SK-MEL-5 (cell line): Measurements from ENCODE around the gene ITGA8. TPM values are rescaled to one million over a fixed set of nuclear protein-coding genes. Genes with fewer than 3 reads are reported as not detected.

Experiments used
- DNase-seq: peaks from one replicate; pipeline ENCODE4 v3.0.0-alpha.2; 2016; ENCODE audit warnings: low read depth, low spot score
- in situ Hi-C: cut with HindIII; loops from 2 replicates; pipeline ENCODE4 v1.10.0; 2016; ENCODE audit warnings: low sequenced_read_pairs, high pct_unique_total_duplicates, low pct_unique_long_range_greater_than_20kb
- total RNA-seq: library from RNA; depleted of rRNA; stranded (reverse); fragments of >200 nt; shearing (Covaris generic); gene quantifications from 2 replicates; pipeline ENCODE4 v1.2.3, GENCODE V29; 2014; rRNA removed

ITGA8 gene
- total RNA-seq, 1 experiment from 2014 or later = not detected

GRCh38 chr10:15472431-15473395 lies 247.0 kb downstream of the ITGA8 start:
- in situ Hi-C loops = no loop called here
- no peak for DNase-seq

- no peak for DNase-seq
- in situ Hi-C loops = no loop called here
Observed at GRCh38 chr10:15472008-15472407, 247.7 kb downstream of the ITGA8 start.

- no peak for DNase-seq
- in situ Hi-C loops = no loop called here
Observed at GRCh38 chr10:15469111-15469510, 250.6 kb downstream of the ITGA8 start.

- in situ Hi-C loops = no loop called here
- no peak for DNase-seq
Observed at GRCh38 chr10:15464381-15464780, 255.3 kb downstream of the ITGA8 start.

Other genes with a start within 250 kb of the ITGA8 start
- 17.6 and 20.2 TPM in 2 replicates for gene MINDY3, start 140.6 kb upstream of the ITGA8 start, total RNA-seq